ENCODE results near the gene HSPH1. TPM values are rescaled to one million over a fixed set of nuclear protein-coding genes. Genes with fewer than 3 reads are reported as not detected.

Gene HSPH1
- polyA plus RNA-seq, 1 donor (not counting 4 experiments of a cell fraction or from before 2014, with no cell fraction given), result 111 TPM

DNA sequence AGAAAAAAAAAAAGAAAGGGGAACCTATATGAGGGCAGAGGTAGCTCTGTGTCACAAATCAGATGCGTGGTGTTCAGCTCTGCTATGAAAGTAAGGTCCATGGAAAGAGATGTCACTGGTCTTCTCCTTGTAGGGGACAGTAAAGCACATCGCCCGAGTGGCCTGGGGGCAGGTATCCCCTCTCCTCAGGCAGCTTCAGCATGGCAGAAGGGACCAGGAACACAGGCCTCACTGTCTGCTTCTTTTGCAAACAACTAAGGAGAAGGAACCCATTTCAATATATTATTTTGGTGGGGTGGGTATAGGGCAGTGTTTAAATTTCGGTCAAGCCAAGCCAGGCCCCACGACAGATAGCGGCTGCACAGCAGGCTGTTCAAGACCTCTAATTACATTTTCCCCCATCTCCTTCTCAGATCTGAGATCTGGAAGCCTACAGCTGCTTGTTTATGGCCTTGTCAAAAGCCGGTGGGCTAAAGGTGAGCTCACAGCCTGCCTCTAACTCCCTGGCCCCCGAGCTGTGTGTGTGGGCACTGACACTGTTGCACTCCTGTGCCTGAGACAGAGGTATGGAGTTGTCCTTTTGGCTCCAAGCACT, 72.8 kb downstream of the HSPH1 start:
- no peaks in the 10 kb centered on the region for H3K9me3 ChIP-seq (ENCODE audit: control insufficient read depth, low read depth, low read length)
- H3K9ac ChIP-seq (ENCODE audit: control insufficient read depth, extremely low read depth, insufficient read depth, low read length), result no peak overlapping the region
- no peak overlapping the region for H3K4me3 ChIP-seq (ENCODE audit: control insufficient read depth in 2 of 3, extremely low read depth in 1 of 3, insufficient read depth in 2 of 3, low read depth in 1 of 3, low read length in 3 of 3)
- TF ChIP-seq EZH2 (IDR thresholded peaks at IDR 0.05; ENCODE audit: low read length), result no peak
- H3K36me3 ChIP-seq (ENCODE audit: control insufficient read depth in 2 of 2, extremely low read depth in 1 of 2, insufficient read depth in 2 of 2, low read length in 2 of 2), result no peaks in the 10 kb centered on the region
- no peak overlapping the region for H2AFZ ChIP-seq (ENCODE audit: control insufficient read depth, low read length)
- no peak for DNase-seq (ENCODE audit: low read depth, low spot score)
- no peak overlapping the region for H3K4me2 ChIP-seq (ENCODE audit: control insufficient read depth, extremely low read depth, insufficient read depth, low read depth, low read length)
- H3K27me3 ChIP-seq (ENCODE audit: control insufficient read depth, extremely low read depth, insufficient read depth, low read length), result no peaks in the 10 kb centered on the region
- no peak overlapping the region for H3K27ac ChIP-seq (ENCODE audit: control insufficient read depth, insufficient read depth, low read length)
- no peak for FAIRE-seq
- no peaks in the 10 kb centered on the region for H3K79me2 ChIP-seq (ENCODE audit: control insufficient read depth, insufficient read depth, low read length)
- dilution Hi-C loops (cut with MboI; ENCODE audit: extremely low pct_ligation_motif_present, low sequenced_read_pairs), result no loop called here
- H3K4me1 ChIP-seq (ENCODE audit: control insufficient read depth, extremely low read depth, insufficient read depth, low read length), result peaks cover 19% of the 10 kb centered on the region
- H4K20me1 ChIP-seq (ENCODE audit: control insufficient read depth, extremely low read depth, insufficient read depth, low read length), result no peaks in the 10 kb centered on the region
- no peaks in the 10 kb centered on the region for H3K9me1 ChIP-seq (ENCODE audit: control insufficient read depth, extremely low read depth, insufficient read depth, low read length)

Other genes starting within 250 kb of the HSPH1 start
- gene TEX26, start 229.2 kb downstream of the HSPH1 start, polyA plus RNA-seq, result not detected in 3 replicates
- 2.6 to 4.4 TPM (median 3.4 TPM) in 3 replicates for gene B3GLCT, start 38.1 kb upstream of the HSPH1 start, polyA plus RNA-seq